A673 (cell line): ENCODE measurements around the gene LYSMD1. TPM values are rescaled to one million over a fixed set of nuclear protein-coding genes. Genes with fewer than 3 reads are reported as not detected.

Experiments used
- BruUV-seq: library from RNA; stranded (reverse); fragments of 400-500 nt; replicated peaks from 2 replicates; lab custom pipeline; 2021; lab: Mats Ljungman, UMichigan
- CTCF ChIA-PET: fragments of 300-600 bp; sonication (Branson Sonifier 250); formaldehyde crosslinking; loops from one replicate; lab custom pipeline; 2022; ENCODE audit warnings: antibody characterized with exemption; lab: Charles Lee
- POLR2A ChIA-PET: fragments of 300-600 bp; sonication (Branson Sonifier 250); formaldehyde crosslinking; loops from one replicate; lab custom pipeline; 2022; ENCODE audit warnings: antibody characterized with exemption; ENCODE audit not compliant: low non-redundant PET; lab: Charles Lee
- DNase-seq: peaks from one replicate; pipeline ENCODE4 v3.0.0-alpha.2; 2015; ENCODE audit warnings: low spot score
- H3K27ac ChIP-seq: fragments of 200-600 bp; sonication (generic); 2 replicates; pipeline ENCODE4 v1.5.1; 2016; ENCODE audit warnings: mixed run types, low read depth, mild to moderate bottlenecking, mixed read lengths, antibody characterized with exemption, low read length; ENCODE audit not compliant: poor library complexity, severe bottlenecking
- H3K27me3 ChIP-seq: fragments of 200-600 bp; sonication (generic); replicated peaks from 2 replicates; pipeline ENCODE4 v1.6.1; 2017; ENCODE audit warnings: mixed run types, low read depth, mild to moderate bottlenecking, mixed read lengths, antibody characterized with exemption, low read length; ENCODE audit not compliant: insufficient read depth, poor library complexity
- H3K36me3 ChIP-seq: fragments of 200-600 bp; sonication (generic); 2 replicates; pipeline ENCODE4 v1.6.1; 2016; ENCODE audit warnings: mixed run types, mild to moderate bottlenecking, mixed read lengths, antibody characterized with exemption, low read length; ENCODE audit not compliant: insufficient read depth, poor library complexity, severe bottlenecking
- H3K4me1 ChIP-seq: fragments of 200-600 bp; sonication (generic); 2 replicates; pipeline ENCODE4 v1.6.1; 2017; ENCODE audit warnings: mixed run types, mild to moderate bottlenecking, mixed read lengths, antibody characterized with exemption, low read length; ENCODE audit not compliant: insufficient read depth, poor library complexity, severe bottlenecking
- H3K4me3 ChIP-seq: fragments of 200-600 bp; sonication (generic); 2 replicates; pipeline ENCODE4 v1.5.1; 2016; ENCODE audit warnings: low read depth, mixed run types, mild to moderate bottlenecking, mixed read lengths, low read length; ENCODE audit not compliant: poor library complexity, severe bottlenecking
- H3K9me3 ChIP-seq: fragments of 200-600 bp; sonication (generic); 2 replicates; pipeline ENCODE4 v1.6.1; 2016; ENCODE audit warnings: mixed run types, low read depth, mild to moderate bottlenecking, mixed read lengths, antibody characterized with exemption, low read length; ENCODE audit not compliant: poor library complexity, severe bottlenecking
- CTCF ChIP-seq: fragments of 300-800, 200-600 bp; sonication (generic); conservative IDR thresholded peaks from 2 replicates; pipeline ENCODE4 v1.5.1; 2017; ENCODE audit warnings: low read depth, mild to moderate bottlenecking, antibody characterized with exemption, low read length, moderate library complexity, mixed read lengths
- EZH2 ChIP-seq: fragments of 200-600 bp; sonication (generic); IDR thresholded peaks from 2 replicates; pipeline ENCODE4 v1.6.1; 2017; ENCODE audit warnings: borderline replicate concordance, low read depth, mild to moderate bottlenecking, mixed read lengths, antibody characterized with exemption, low read length; ENCODE audit not compliant: poor library complexity, severe bottlenecking
- intact Hi-C: fragments of 100-400 bp; cut with micrococcal nuclease; formaldehyde crosslinking; loops from one replicate; pipeline ENCODE4 v1.10.0; 2022; ENCODE audit not compliant: unreplicated experiment
- total RNA-seq: library from RNA; stranded (reverse); gene quantifications from 2 replicates; pipeline ENCODE4 v1.2.3, GENCODE V29; 2021

The LYSMD1 gene
- total RNA-seq, 1 experiment from 2014 or later, result 8.1 TPM

- TF ChIP-seq EZH2, result no peak
- TF ChIP-seq CTCF, result no peak
- POLR2A ChIA-PET, result no interaction called here
- BruUV-seq, result no TSS peak
- H3K27me3 ChIP-seq, result no peaks in the 10 kb centered on the region
- intact Hi-C loops, result no loop called here
- CTCF ChIA-PET, result no interaction called here
- no peaks in the 10 kb centered on the region for H3K4me1 ChIP-seq
- no peak overlapping the region for H3K4me3 ChIP-seq
- H3K36me3 ChIP-seq, result no peaks in the 10 kb centered on the region
- no peak overlapping the region for H3K27ac ChIP-seq
- DNase-seq, result no peak
- H3K9me3 ChIP-seq, result no peaks in the 10 kb centered on the region
Observed at GRCh38 chr1:151124763-151125403, 40.8 kb downstream of the LYSMD1 start.

GRCh38 chr1:151113877-151114276 is 51.8 kb downstream of the LYSMD1 start:
- no peak for TF ChIP-seq CTCF
- no peak for TF ChIP-seq EZH2

More at GRCh38 chr1:151113877-151114276, 51.8 kb downstream of the LYSMD1 start:
- Histone ChIP-seq H3K9me3 (no peaks in the 10 kb centered on the region), H3K4me3 (no peak overlapping the region), H3K4me1 (no peaks in the 10 kb centered on the region), H3K27ac (no peak overlapping the region), H3K27me3 (no peaks in the 10 kb centered on the region), H3K36me3 (no peaks in the 10 kb centered on the region)
- CTCF ChIA-PET, result interaction anchor here (0.7 kb wide), 2 partner anchors 14 to 24 kb away, joined by 3 to 6 read pairs; no protein-coding TSS in a partner anchor
- intact Hi-C loops, result no loop called here
- BruUV-seq, result no TSS peak
- POLR2A ChIA-PET, result no interaction called here
- DNase-seq, result no peak

Other genes with a start within 250 kb of the LYSMD1 start
- 66.5 and 71.0 TPM in 2 replicates for gene SETDB1, start 239.5 kb downstream of the LYSMD1 start, total RNA-seq
- 222 and 239 TPM in 2 replicates for gene CERS2, start 191.1 kb downstream of the LYSMD1 start, total RNA-seq
- not detected in 2 replicates for gene ANXA9, start 183.6 kb downstream of the LYSMD1 start, total RNA-seq
- 11.6 and 16.9 TPM in 2 replicates for gene MINDY1, start 159.0 kb downstream of the LYSMD1 start, total RNA-seq
- 19.3 and 21.4 TPM in 2 replicates for gene PRUNE1, start 157.5 kb downstream of the LYSMD1 start, total RNA-seq
- gene BNIPL, start 129.3 kb downstream of the LYSMD1 start, total RNA-seq, result 1.5 and 3.5 TPM in 2 replicates
- 2.9 and 3.9 TPM in 2 replicates for gene C1orf56, start 118.2 kb downstream of the LYSMD1 start, total RNA-seq
- gene CDC42SE1, start 106.3 kb downstream of the LYSMD1 start, total RNA-seq, result 57.5 and 63.8 TPM in 2 replicates
- 91.9 and 108 TPM in 2 replicates for gene MLLT11, start 105.5 kb downstream of the LYSMD1 start, total RNA-seq
- 11.1 and 12.5 TPM in 2 replicates for gene GABPB2, start 95.1 kb downstream of the LYSMD1 start, total RNA-seq
- 4.7 and 8.9 TPM in 2 replicates for gene SEMA6C, start 19.3 kb downstream of the LYSMD1 start, total RNA-seq
- not detected in 2 replicates for gene TNFAIP8L2, start 9.3 kb downstream of the LYSMD1 start, total RNA-seq
- gene SCNM1, start 242 bp upstream of the LYSMD1 start, total RNA-seq, result 57.5 and 59.6 TPM in 2 replicates
- gene TMOD4, start 10.1 kb upstream of the LYSMD1 start, total RNA-seq, result 1.4 and 2.8 TPM in 2 replicates
- 113 and 114 TPM in 2 replicates for gene VPS72, start 24.3 kb upstream of the LYSMD1 start, total RNA-seq
- gene PIP5K1A, start 32.6 kb upstream of the LYSMD1 start, total RNA-seq, result 109 and 115 TPM in 2 replicates
- gene PSMD4, start 88.8 kb upstream of the LYSMD1 start, total RNA-seq, result 312 and 339 TPM in 2 replicates
- 26.4 and 30.2 TPM in 2 replicates for gene ZNF687, start 116.4 kb upstream of the LYSMD1 start, total RNA-seq
- 62.1 and 62.8 TPM in 2 replicates for gene PI4KB, start 161.5 kb upstream of the LYSMD1 start, total RNA-seq
- gene RFX5, start 181.3 kb upstream of the LYSMD1 start, total RNA-seq, result 49.0 and 51.8 TPM in 2 replicates
- 0.50 TPM in 1 of 2 replicates, not detected in the other for gene SELENBP1, start 206.8 kb upstream of the LYSMD1 start, total RNA-seq
- 553 and 565 TPM in 2 replicates for gene PSMB4, start 233.7 kb upstream of the LYSMD1 start, total RNA-seq